Activated B cell treated with CpG ODN at 0.5 μM for 24 hours (primary cell): ENCODE data around the gene NPEPL1. TPM values are rescaled to one million over a fixed set of nuclear protein-coding genes. Genes with fewer than 3 reads are reported as not detected.

ENCODE experiments used
- ATAC-seq: fragments of 200-7000 bp; cut with Tn5 transposase; one replicate; pipeline ENCODE4 v1.10.0; 2021; ENCODE audit warnings: low read depth, mild to moderate bottlenecking, moderate library complexity
- CTCF ChIA-PET: fragments of 350-600 bp; sonication (Branson Sonifier 250); formaldehyde crosslinking; loops from one replicate; lab custom pipeline; 2021; ENCODE audit warnings: antibody characterized with exemption; lab: Charles Lee
- POLR2A ChIA-PET: fragments of 350-600 bp; sonication (Branson Sonifier 250); formaldehyde crosslinking; loops from one replicate; lab custom pipeline; 2021; ENCODE audit warnings: antibody characterized with exemption; lab: Charles Lee
- DNase-seq: peaks from one replicate; pipeline ENCODE4 v3.0.0; 2022
- H3K27ac Mint-ChIP-seq: one replicate; pipeline ENCODE4 v1.8.0; 2020; ENCODE audit warnings: mixed read lengths
- H3K27me3 Mint-ChIP-seq: one replicate; pipeline ENCODE4 v1.8.0; 2021; ENCODE audit warnings: mixed read lengths
- H3K36me3 Mint-ChIP-seq: one replicate; pipeline ENCODE4 v1.8.0; 2021; ENCODE audit warnings: low read depth, mixed read lengths
- H3K4me1 Mint-ChIP-seq: one replicate; pipeline ENCODE4 v1.8.0; 2021; ENCODE audit warnings: mixed read lengths
- H3K4me3 Mint-ChIP-seq: one replicate; pipeline ENCODE4 v1.8.0; 2020; ENCODE audit warnings: mild to moderate bottlenecking, mixed read lengths
- H3K9me3 Mint-ChIP-seq: one replicate; pipeline ENCODE4 v1.8.0; 2020; ENCODE audit warnings: mixed read lengths
- intact Hi-C: fragments of 100-400 bp; cut with micrococcal nuclease; formaldehyde crosslinking; loops from one replicate; pipeline ENCODE4 v1.15.1; 2024
- total RNA-seq: library from RNA; stranded (reverse); gene quantifications from 2 replicates; pipeline ENCODE4 v1.2.3, GENCODE V29; 2022
- TF ChIP-seq, protein P1 (sequence below): fragments of 200-600 bp; IDR thresholded peaks from one replicate; pipeline ENCODE4 v1.8.0; 2022; ENCODE audit warnings: antibody characterized with exemption, mild to moderate bottlenecking

The NPEPL1 gene
- total RNA-seq, 1 donor from 2014 or later: 21.5 TPM

- TF ChIP-seq, protein P1, sequence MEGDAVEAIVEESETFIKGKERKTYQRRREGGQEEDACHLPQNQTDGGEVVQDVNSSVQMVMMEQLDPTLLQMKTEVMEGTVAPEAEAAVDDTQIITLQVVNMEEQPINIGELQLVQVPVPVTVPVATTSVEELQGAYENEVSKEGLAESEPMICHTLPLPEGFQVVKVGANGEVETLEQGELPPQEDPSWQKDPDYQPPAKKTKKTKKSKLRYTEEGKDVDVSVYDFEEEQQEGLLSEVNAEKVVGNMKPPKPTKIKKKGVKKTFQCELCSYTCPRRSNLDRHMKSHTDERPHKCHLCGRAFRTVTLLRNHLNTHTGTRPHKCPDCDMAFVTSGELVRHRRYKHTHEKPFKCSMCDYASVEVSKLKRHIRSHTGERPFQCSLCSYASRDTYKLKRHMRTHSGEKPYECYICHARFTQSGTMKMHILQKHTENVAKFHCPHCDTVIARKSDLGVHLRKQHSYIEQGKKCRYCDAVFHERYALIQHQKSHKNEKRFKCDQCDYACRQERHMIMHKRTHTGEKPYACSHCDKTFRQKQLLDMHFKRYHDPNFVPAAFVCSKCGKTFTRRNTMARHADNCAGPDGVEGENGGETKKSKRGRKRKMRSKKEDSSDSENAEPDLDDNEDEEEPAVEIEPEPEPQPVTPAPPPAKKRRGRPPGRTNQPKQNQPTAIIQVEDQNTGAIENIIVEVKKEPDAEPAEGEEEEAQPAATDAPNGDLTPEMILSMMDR: no peak
- no peaks in the 10 kb centered on the region for H3K36me3 Mint-ChIP-seq
- CTCF ChIA-PET: no interaction called here
- no peaks in the 10 kb centered on the region for H3K9me3 Mint-ChIP-seq
- no peaks in the 10 kb centered on the region for H3K4me1 Mint-ChIP-seq
- intact Hi-C loops: no loop called here
- no peak overlapping the region for H3K4me3 Mint-ChIP-seq
- peaks cover 22% of the 10 kb centered on the region for H3K27me3 Mint-ChIP-seq
- no peak for ATAC-seq
- POLR2A ChIA-PET: no interaction called here
- no peak for DNase-seq
- H3K27ac Mint-ChIP-seq: no peak overlapping the region
These were observed 51.4 kb downstream of the NPEPL1 start for GRCh38 chr20:58743929-58744534.

DNA sequence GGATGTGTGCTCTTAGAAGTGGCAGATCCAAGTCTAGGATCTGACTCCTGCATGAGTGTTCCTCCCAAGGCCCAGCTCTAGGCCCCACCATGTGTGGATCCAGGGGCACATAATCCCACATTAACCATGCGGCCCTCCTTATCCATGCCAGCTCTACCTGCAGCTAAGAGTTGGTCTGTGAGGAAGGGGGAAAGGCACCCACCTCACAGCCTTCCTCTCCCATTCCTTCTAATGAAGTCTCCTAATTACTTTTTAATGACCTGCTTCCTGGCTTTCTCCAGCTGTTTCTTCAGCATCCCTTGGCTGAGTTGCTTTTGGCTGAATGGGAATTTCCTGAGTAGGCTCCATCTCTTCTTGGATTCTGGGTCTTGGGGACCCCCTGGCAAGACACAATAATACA is 52.2 kb downstream of the NPEPL1 start:
- ATAC-seq (no peak), DNase-seq (no peak)
- TF ChIP-seq, protein P1: no peak
- no peaks in the 10 kb centered on the region for H3K36me3 Mint-ChIP-seq
- H3K4me1 Mint-ChIP-seq: no peaks in the 10 kb centered on the region
- intact Hi-C loops: no loop called here
- H3K27ac Mint-ChIP-seq: no peak overlapping the region
- no peaks in the 10 kb centered on the region for H3K9me3 Mint-ChIP-seq
- ChIA-PET POLR2A (interaction anchor here (0.6 kb wide), 1 partner anchor 521 kb away, joined by 5 read pairs; no protein-coding TSS in a partner anchor), CTCF (no interaction called here)
- peaks cover 24% of the 10 kb centered on the region for H3K27me3 Mint-ChIP-seq
- H3K4me3 Mint-ChIP-seq: no peak overlapping the region

DNA sequence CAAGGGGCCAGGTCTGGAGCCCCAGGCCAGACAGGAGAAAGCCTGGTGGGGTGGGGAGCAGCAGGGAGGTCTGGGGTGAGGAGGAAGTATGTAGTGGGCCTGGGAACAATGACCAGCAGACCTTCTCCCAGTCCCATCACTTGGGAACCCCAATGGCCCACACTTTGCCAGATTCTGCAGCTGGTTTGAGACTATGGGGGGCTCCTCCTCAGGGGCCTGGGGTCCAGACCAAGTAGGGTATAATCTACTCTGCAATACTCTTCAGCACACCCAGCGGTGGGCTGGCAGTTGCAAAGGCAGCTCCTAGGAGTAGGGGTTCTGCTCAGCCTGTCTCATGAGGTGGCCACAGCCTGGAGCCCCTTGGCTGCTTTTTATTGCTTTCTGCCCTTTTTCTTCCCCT is 52.8 kb downstream of the NPEPL1 start:
- ChIA-PET POLR2A (interaction anchor here (0.6 kb wide), 1 partner anchor 521 kb away, joined by 5 read pairs; no protein-coding TSS in a partner anchor), CTCF (no interaction called here)
- no peaks in the 10 kb centered on the region for H3K9me3 Mint-ChIP-seq
- no peaks in the 10 kb centered on the region for H3K36me3 Mint-ChIP-seq
- H3K27ac Mint-ChIP-seq: no peak overlapping the region
- DNase-seq (no peak), ATAC-seq (no peak)
- H3K27me3 Mint-ChIP-seq: peaks cover 24% of the 10 kb centered on the region
- TF ChIP-seq, protein P1: no peak
- intact Hi-C loops: no loop called here
- H3K4me1 Mint-ChIP-seq: no peaks in the 10 kb centered on the region
- H3K4me3 Mint-ChIP-seq: no peak overlapping the region

DNA sequence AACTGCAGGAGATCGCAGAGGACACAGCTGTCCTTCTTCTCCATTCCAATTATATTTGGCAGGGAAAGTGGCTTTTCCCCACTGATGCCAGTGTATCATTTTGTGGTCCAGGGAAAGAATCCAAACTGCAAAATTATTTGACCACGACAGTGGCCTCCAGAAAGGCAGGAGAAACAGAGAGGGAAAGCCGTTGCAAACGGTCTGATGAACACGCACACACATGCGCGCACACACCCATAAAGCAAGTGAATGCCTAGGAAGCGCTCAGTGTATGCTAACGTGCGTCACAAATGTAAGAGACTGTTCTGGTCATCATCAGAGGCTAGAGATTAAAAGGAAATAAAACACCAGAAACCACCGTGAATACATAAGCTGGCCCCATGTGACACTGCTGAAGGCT is 54.0 kb downstream of the NPEPL1 start:
- no peaks in the 10 kb centered on the region for H3K9me3 Mint-ChIP-seq
- CTCF ChIA-PET: no interaction called here
- no peaks in the 10 kb centered on the region for H3K36me3 Mint-ChIP-seq
- H3K4me1 Mint-ChIP-seq: no peaks in the 10 kb centered on the region
- H3K27me3 Mint-ChIP-seq: peaks cover 25% of the 10 kb centered on the region
- POLR2A ChIA-PET: no interaction called here
- intact Hi-C loops: no loop called here
- no peak for ATAC-seq
- no peak for DNase-seq
- no peak overlapping the region for H3K4me3 Mint-ChIP-seq
- TF ChIP-seq, protein P1: no peak
- H3K27ac Mint-ChIP-seq: no peak overlapping the region

- ChIA-PET POLR2A (no interaction called here), CTCF (no interaction called here)
- DNase-seq (no peak), ATAC-seq (no peak)
- H3K9me3 Mint-ChIP-seq: no peaks in the 10 kb centered on the region
- no peaks in the 10 kb centered on the region for H3K36me3 Mint-ChIP-seq
- TF ChIP-seq, protein P1: no peak
- peaks cover 28% of the 10 kb centered on the region for H3K27me3 Mint-ChIP-seq
- H3K27ac Mint-ChIP-seq: no peak overlapping the region
- intact Hi-C loops: no loop called here
- H3K4me1 Mint-ChIP-seq: no peaks in the 10 kb centered on the region
- no peak overlapping the region for H3K4me3 Mint-ChIP-seq
These were observed 54.6 kb downstream of the NPEPL1 start for GRCh38 chr20:58747211-58747610.
